GM19025 (cell line): ENCODE measurements around the gene TARS1.
"Not testable (repeated sequence)": the region's sequence is repeated elsewhere in the genome, so short reads cannot be mapped to it uniquely, and the experiment has no call there.

Source experiments
- ATAC-seq: cut with Tn5 transposase; IDR thresholded peaks from one replicate; pipeline ENCODE4 v1.9.1; 2021; ENCODE audit warnings: mild to moderate bottlenecking, low read depth, moderate library complexity; ENCODE audit not compliant: unreplicated experiment

Gene TARS1

DNA sequence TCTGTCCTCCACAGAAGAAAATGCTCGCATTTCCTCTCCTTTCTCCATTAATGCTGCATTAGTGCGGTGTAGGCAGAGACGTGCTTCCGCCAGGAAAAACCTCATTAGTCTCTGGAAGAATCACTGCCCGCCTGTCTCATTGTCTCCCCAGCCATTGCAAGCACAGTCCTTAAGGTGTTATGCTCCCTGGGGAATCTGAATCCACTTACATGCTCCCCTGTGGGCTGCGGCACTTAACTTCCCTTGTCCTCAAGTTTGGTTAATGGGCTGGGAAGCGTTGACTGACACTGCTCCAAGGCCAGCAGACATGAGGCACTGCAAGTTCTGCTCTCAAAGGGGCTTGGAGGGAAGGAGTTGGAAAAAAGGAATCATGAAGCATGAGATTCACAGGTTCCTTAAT, 41.6 kb downstream of the TARS1 start:
- ATAC-seq: no peak

DNA sequence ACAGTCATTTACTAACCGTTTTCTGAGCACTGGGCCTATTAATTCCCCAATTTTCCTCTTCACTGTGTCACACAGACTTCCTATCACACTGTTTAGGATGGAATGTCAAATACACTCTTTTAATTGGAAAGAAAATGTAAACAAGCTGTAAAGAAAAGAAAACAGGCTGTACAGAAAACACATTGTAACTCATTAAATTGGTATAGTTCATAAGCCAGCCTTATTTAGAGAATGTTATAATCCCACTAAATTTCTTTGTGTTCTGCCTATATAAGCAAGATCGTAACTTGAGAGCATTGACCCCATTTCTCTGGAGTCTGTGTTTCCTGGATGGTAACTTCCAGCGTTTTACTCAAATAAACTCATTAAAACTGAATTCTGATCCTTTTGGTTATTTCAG, 46.5 kb downstream of the TARS1 start:
- no peak for ATAC-seq

DNA sequence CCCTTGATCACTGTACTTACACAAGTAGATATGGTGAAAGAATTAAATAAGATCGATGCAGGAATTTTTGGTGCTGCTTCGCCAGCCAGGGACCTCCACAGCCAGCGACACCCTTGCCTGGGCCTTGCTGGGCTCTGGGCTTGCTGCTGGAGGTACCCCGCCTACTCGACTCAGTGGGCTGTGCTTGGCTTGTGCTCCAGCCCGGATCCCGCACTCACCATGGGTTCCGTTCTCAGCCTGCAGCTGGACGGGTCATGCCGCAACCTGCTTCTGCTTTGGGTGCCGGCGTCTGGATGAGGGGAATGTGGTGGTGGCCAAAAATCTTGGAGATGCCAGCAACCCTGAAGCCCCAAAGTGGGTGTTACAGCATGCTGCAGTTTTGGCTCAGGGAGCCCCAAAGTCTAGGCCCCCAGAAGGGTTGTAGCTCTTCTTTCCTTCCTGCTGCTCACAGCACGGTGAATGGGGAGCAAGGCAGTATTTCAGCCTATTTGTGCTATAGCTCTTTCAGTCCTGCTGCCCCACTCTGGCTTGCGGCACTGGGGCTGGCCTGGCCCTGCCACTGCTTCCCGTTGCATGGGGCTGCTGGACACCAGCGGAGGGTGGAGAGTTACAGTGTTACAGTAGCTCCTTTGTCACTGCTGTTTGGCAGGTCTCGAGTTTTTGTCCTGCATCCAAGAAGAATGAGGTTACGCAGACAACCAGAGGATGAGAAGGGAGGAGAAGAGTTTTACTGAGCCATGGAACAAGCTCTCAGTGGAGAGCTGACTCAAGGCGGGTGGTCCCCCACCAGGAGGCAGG, 48.0 kb downstream of the TARS1 start:
- ATAC-seq: no peak

DNA sequence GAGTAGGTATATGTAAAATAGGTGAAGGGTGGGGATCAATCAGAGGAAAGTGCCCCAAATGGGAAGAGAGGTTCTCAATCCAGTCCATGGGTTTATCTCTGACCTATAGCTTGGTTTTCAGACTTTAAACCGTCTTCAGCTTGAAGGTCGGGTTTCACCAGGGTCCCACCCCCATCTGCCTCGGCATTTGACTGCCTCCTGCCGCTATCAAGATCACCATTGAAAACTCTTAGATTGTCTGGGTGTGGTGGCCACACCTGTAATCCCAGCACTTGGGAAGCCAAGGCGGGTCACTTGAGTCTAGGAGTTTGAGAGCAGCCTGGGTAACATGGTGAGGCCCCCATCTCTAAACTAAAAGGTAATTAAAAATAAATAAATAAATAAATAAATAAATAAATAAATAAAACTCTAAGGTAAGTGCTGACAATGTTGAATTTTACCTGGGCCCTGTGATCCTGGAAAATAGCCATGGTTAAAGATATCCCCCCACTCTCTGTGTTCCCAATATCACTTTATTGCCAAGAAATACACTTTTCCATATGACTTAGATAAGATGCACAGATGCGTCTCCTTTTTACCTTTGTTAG, 48.8 kb downstream of the TARS1 start:
- no peak for ATAC-seq

DNA sequence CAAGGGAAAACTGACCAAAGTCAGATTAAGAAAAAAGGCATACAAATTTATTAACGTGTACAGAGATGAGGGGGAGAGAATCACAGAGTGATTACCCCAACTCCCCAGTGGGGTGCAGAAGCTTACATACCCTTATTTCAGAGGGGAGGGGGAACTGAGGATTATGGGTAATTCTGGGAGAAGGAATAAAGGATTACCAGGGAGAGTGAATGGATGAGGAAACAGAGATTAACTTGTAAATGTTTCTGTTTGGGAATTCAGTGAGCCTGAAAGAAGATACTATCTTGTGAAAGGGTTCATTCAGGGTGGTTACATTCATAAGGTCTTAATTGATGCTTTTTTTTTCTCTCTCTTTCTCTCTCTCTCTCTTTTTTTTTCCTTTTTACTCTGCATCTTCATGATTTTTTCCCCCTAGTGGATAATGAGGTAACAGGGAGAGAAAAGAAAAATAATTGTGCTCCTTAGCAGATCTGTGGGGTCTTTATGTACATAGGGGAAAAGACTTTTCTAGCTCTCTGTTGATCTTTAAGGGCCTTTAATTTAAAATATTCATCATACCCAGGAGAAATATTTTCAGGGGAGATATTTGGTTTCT, 49.4 kb downstream of the TARS1 start:
- ATAC-seq: no peak

DNA sequence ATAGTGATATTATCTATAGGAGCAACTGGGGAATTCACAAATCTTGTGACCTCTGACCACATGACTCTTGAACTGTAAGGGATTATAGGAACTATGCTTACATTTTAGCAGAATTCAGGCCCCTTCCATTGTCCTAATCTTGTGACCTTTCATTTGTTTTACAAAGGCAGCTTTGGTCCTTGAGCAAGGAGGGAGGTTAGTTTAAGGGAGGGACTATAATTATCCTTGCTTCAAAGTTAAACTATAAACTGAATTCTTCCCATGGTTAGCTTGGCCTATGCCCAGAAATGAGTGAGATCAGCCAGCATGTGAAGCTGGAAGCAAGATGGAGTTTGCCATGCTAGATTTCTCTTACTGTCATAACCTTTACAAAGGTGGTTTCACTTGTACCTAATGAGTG, 51.2 kb downstream of the TARS1 start:
- no peak for ATAC-seq

DNA sequence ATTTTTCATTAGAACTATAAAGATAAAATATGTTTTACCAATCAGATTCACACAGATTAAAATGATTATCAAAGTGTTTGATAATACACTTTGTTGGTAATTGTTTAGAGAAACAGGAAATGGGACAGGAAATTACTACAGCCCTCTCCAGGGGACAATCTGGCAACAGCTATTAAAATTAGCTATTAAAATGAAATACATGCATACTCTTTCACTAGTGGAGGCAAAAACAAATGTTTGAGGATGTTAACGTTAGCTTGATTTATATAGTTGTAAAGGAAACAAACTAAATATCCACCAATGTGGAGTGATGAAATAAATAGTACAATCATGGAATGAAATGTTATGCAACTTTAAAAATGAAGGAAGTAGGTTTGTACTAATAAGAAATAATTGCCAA, 53.7 kb downstream of the TARS1 start:
- ATAC-seq: no peak

DNA sequence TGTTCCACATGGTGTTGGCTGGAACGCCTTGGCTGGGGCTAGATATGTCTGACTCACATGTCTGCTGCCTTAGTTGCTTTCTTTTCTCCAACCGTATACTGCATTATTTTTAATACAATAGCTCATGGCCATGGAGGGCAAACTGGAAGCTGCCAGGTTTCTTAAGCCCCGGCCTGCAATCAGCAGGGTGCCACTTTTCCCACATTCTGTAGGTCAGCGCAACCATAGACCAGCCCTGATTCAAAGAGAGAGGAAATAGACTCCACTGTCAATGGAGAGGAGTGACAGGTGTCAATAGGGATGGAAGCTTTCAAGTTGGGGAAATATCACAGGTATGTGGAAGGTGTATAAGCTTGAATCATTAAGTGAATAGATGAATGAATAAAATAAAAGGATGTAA, 60.5 kb downstream of the TARS1 start:
- no peak for ATAC-seq

DNA sequence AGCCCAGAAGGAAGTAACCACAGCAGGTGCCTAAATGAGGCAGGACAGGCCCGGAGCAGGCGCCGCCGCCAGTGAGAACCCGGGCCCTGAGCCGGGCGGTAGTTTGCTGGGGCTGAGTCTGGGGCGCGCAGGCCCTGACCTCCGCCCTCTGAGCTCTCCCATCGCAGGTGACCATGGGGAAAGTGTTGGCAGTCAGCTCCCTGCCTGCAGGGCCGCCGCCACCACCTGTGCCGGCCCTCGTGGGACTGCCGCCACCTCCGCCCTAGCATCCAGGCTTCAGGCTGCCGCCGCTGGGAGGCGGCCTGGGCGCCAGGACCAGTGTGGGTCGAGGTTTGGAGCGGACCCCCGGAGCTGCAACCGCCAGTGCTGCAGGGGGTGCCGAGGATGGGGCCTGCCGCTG, 61.1 kb downstream of the TARS1 start:
- ATAC-seq: no peak

DNA sequence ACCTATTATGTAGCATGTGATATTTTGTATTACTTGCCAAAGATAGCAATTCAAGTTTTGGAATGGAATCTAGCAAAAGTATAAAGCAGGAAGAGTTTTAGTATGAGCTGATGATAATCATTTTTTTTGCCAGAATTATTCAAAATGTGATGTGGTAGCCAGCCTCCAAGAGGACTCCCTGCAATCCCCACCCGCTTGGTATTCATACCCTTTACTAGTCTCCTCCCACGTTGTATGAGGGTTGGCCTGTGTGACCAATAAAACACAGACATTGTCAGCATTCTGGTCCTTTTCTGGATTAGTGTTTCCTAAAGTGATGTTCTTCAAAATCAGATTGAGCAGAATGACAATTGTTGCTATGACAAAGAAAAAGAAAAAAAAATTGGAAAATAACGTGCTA, 63.8 kb downstream of the TARS1 start:
- no peak for ATAC-seq

DNA sequence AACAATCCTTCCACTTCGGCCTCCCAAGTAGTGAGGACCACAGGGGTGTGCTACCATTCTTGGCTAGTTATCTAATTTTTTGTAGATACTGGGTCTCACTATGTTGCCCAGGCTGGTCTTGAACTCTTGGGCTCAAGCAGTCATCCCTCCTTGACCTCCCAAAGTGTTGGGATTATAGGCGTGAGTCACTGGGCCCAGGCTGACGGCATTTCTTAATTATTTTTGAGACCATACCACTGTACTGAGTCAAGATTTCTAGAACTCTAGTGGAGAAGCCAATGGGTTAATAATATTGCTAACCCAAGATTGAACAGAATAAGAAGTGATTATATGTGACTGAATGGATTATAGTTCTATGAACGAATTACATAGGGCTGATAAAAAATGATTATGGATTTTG, 66.7 kb downstream of the TARS1 start:
- ATAC-seq: no peak

DNA sequence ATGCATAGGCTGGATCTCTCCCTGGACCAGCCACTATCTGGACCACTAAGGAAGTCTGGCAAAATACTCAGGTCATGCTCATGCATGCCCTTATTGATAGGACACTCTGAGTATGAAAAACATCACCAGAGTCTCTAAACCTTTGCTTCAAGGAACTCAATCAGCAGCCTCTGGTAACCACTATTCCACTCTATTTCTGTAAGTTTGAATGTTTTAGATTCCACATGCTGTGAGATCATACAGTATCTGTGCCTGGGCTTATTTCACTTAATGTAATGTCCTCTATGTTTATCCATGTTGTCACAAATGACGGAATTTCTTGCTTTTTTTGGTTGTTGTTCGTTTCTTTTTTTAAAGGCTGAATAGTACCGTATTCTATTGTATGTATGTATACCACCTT, 68.3 kb downstream of the TARS1 start:
- ATAC-seq: no peak

DNA sequence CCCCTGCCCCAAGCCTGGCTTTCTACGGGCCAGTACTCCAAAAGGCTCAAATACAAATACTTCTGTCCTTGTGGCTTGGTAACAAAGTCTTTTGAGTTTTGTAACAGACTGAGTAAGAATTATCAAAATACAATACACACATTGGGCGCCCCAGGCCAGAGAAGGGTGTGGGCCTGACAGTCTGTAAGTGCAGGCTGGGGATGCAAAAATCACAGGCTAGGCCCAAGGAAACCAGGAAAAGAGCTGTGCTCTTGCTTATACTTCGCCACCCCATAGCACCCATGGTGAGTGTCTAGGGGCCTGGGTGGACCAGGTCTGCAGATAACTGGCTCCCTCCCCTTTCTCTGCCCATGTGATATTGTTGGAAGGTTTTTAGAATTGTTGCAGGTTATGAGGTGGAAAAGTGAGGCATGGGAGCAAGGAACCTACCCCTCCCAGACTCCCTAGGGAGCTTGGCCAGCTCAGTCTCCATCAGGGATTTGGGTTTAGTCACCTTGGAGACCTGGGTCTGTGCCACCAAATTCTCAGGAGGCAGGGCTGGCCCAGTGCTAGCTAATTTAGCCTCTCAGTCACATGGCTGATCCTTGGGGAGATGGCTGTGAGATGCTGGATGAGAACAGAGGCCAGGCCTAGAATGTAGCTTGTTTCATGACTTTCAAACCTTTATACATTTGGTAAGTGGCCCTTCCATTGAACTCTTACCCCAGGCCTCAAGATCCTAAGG, 72.9 kb downstream of the TARS1 start:
- ATAC-seq: no peak

DNA sequence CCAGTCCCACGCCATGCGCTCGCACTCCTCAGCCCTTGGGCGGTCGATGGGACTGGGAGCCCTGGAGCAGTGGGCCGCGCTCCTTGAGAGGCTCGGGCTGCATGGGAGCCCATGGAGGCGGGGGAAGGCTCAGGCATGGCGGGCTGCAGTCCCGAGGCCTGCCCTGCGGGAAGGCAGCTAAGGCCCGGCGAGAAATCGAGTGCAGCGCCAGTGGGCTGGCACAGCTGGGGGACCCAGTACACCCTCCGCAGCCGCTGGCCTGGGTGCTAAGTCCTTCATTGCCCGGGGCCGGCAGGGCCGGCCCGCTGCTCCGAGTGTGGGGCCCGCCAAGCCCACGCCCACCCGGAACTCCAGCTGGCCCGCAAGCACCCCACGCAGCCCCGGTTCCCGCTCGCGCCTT, 74.6 kb downstream of the TARS1 start:
- not testable (repeated sequence) for ATAC-seq

DNA sequence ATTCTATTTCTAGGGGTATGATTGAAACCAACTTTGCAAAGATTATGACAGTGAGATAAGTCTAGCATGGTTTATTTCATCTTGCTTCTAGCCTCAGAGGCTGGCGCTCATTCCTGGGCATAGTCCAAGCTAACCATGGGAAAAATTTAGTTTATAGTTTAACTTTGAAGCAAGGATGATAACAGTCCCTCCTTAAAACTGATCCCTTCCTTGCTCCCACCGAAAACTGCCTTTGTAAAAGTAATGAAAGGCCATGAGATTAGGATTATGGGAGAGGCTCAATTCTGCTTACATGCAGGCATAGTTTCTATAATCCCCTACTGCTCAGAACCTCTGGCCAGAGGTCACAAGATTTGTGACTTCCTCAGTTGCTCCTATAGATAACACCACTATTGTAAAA, 75.7 kb downstream of the TARS1 start:
- no peak for ATAC-seq
